Iris pigment epithelial cell (primary cell): Measurements from ENCODE around the gene GPR171.
"Not testable (repeated sequence)": the region's sequence is repeated elsewhere in the genome, so short reads cannot be mapped to it uniquely, and the experiment has no call there.

Experiments
- DNase-seq: peaks from one replicate; pipeline ENCODE4 v3.0.0-alpha.2; 2011; ENCODE audit warnings: low read depth

The GPR171 gene, protein sequence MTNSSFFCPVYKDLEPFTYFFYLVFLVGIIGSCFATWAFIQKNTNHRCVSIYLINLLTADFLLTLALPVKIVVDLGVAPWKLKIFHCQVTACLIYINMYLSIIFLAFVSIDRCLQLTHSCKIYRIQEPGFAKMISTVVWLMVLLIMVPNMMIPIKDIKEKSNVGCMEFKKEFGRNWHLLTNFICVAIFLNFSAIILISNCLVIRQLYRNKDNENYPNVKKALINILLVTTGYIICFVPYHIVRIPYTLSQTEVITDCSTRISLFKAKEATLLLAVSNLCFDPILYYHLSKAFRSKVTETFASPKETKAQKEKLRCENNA

DNA sequence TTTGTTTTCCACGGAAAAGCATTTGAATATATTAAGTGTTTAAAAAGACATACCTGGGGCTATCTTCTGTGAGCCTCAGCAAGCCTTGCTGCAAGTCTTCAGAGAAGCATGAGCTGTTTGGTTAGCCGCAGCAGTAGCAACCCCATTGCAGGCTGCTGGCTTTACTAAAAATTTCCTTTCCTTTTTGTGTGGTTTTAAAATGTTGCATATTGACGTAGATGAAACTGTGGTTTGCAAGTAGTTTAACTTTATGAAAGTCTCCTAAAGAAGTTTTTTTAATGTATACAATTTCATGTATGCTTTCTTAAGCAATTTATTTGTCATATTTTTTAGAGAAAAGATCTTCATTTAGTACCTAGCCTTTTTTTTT is at the start of gene GPR171:
GPR171 (minus strand) TSS at position 166 of the 370 bp plus-strand sequence. CDS start 3,830 bp downstream, outside the sequence.
- DNase-seq = no peak

DNA sequence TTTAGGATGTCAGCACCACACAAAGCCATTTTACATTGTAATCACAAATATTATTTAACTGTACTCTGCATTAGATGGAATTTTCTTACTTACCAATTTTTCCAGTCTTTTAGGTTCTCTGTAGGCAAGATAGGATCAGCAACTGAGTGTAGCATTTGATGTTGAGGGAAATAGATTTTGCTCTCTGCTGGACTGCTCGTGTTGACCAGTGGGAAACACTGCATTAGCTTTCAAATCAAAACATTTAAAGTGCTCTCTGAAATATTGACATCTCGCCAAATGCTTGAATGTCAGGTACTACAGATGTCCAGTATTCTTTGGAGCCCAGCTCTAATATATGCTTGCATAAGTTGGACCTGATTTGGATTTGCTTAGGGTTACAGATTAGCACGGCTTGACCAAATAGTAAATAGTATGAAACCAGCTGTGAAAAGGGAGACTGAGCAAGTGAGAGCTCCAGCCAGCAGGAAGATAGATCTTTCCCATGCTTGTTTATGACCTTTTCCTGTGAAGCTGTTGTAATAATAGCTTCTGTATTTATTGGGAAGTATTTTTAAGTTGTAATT is 45.8 kb upstream of the GPR171 start:
- no peak for DNase-seq

DNA sequence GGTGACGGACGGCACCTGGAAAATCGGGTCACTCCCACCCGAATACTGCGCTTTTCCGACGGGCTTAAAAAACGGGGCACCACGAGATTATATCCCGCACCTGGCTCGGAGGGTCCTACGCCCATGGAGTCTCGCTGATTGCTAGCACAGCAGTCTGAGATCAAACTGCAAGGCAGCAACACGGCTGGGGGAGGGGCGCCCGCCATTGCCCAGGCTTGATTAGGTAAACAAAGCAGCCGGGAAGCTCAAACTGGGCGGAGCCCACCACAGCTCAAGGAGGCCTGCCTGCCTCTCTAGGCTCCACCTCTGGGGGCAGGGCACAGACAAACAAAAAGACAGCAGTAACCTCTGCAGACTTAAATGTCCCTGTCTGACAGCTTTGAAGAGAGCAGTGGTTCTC is 39.0 kb upstream of the GPR171 start:
- not testable (repeated sequence) for DNase-seq

DNA sequence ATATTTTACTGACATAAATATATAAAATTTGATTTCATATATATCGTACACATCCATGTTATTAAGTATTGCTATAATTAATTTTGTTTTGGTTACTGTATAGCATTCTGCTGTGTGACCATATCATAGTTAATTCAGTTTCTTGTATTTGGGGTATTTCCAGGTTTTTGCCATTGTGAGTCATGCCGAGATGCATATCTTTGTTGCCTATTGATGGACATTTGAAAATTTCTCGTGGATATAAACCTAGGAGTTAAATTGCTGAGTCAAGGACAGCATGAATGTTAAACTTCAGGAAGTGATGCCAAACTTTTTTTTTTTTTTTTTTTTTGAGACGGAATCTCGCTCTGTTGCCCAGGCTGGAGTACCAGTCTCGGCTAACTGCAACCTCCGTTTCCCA is 33.7 kb upstream of the GPR171 start:
- DNase-seq = peak; percentile 74

DNA sequence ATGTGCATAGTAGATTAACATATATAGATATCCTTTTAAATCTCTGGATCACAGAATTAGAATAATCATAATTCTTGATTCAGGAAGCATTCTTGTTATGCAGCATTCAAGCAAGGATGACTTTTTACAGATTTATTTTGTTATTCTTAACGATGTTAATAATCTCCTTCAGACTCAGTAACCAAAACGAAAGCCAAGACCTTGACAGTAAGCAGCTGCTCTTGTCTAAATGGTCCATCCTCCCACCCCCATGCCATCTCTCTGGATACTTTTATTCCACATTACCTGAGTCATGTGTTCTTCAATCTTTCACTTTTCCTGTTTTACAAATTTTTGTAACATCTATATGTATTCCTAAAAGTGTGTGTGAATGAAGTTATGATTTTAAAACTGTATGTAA is 33.3 kb upstream of the GPR171 start:
- no peak for DNase-seq

DNA sequence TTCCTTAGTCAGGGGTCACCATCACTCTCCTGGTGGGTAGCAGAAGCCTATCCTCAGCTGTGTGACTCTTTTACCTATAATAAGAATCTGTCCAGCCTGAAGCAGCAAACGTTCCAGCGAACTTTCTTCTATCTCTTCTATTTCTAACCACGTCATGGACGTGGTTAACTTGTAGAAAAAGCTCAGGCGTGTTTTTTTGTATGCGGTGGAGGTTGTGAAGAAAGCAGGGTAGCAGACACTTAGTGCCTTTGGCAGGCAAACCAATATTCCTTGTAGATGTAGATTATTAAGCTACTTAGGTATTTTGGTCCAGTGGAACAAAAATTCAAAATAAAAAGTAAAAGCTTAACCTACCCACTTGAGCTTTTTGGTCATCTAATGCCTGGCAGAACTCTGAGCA is 31.8 kb upstream of the GPR171 start:
- no peak for DNase-seq

DNA sequence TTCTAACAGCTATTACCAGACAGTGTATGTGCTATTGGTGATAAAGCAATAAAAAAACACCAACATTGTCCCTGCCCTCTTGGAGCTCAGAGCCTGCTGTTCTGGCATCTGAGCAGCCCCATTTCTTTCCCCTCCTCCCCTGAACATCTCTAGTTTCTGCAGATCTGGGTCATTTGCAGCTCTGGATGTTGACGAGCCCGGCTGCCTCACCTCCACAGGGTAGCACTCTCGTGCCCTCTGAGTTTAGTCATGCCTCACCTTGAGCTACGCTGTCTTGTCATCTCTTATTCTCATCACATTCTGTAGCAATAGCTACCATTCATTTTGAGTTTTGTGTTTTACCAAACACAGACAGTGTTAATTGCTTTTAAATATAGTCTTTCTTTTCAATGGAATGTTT is 30.0 kb upstream of the GPR171 start:
- no peak for DNase-seq

DNA sequence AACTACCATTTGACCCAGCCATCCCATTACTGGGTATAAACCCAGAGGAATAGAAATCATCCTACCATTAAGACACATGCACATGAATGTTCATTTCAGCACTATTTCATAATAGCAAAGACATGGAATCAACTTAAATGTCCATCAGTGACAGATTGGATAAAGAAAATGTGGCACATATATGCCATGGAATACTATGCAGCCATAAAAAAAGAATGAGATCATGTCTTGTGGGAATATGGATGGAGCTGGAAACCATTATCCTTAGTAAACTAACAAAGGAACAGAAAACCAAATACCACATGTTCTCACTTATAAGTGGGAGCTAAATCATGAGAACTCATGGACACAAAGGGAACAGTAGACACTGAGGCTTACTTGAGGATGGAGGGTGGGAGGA is 29.4 kb upstream of the GPR171 start:
- DNase-seq = not testable (repeated sequence)

DNA sequence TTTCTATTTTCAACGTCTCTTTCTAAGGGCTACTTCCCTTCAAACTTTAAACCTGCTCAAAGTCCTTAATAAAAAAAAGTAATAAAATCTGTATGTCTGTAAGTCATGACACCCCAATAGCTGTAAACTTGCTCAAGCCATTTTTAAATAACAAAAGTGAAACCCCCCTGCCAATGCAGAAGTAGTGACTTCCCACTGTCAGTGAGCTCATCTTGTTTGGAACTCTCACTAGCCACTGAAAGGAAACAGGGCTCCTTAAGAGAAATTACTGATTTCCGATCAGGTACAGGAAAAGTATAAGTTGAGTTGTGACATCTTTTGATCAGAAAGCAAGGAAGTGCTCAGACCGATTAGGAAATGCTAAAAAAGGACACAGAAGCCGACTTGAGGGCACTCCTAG is 27.6 kb upstream of the GPR171 start:
- no peak for DNase-seq

DNA sequence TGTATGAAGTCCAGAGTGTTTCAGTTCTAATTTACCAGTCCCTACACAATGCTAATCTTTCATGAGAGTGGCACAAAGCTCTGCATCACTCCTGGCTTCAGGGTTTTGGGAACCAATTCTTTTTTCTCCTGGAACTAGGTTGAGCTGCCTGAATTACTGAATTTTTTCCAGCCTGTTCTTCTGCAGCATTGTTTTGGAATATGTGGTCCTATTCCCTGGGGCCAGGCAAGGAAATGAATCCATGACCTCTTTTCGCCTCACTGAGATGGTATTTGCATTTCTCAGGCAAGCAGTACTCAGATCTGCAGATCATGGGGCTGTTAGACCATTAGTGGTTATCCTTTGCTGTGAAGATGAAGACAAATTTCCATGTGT is 25.6 kb upstream of the GPR171 start:
- peak; percentile 83 for DNase-seq

DNA sequence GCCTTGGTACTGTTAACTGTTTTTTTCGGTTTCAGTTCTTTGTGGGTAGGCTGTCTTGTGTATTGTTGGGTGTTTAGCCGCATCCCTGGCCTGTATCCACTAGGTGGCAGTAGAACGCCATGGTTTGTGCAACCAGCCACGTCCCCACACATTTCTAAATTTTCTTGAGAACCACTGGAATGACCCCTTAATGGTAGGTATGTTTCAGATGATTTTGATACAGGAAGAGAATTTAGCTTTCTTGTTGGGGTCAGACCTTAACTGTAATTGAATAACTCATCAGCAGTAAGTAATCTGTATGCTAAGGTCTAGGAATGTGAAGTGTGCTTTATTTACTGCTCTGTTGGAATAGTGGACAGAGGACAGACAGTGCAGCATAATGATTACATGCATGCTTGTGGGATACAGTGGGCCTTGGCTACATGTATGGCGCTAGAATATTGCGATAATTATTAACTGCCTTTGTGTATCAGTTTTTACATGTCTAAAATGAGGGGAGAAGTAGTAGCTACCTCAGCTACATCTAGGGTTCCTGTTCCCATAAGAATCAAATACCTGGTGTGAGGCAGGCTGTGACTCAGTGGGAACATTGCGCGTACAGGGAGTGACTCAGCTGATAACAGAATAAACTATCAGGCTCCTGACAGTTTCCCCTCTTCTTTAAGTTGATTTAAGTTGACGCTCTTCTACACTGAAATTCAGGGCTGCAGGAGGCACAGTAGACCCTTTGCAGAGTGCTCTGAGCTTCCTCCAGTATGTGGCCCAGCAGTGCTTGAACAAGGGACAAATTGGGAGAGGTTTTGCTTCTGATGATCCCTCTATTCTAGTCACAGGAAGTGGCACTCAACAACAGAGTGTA is 25.0 kb upstream of the GPR171 start:
- DNase-seq = peak; percentile 94

DNA sequence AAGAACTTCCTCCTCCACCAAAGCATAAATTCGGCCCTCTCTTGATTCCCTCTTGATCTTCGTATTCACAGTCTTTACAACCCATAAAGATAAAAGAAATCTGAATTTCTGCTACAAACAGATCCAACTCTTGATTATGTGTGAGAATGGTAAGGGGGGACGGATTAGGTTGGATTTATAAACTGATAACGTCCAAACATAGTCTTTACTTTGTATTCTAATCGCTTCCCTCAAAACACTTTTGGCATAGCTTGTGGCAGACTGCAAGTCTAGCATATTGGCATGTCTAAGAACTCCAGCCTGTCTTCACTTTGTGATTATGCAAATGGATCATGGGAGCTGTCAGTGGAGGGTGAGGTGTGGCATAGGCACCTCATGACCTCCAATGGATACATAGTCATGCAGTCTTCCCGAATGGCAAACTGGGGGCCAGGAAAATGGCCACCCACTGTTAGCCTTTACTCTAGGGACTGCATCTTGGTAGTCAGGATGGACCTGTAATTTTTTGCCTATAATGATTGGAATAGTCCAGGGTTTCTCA is 24.3 kb upstream of the GPR171 start:
- peak; percentile 40 for DNase-seq

DNA sequence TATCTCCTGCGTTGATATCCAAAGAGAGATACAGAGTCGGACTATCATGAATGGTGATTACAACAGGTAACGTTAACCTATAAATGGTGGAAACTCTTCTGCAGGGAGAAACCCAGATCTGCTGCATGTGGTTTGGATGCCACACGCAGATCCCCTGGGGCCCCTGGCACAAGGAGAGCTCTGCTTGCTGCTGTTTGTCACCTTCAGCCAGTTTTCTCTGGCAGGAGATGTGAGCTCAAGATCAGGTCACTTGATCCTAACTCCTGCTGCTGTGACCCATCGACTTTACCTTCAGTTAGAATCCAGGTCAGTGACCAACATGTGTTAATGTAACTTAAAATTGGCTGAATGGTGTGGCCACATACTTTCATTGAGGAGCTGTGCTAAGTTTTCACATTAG is 23.8 kb upstream of the GPR171 start:
- no peak for DNase-seq

DNA sequence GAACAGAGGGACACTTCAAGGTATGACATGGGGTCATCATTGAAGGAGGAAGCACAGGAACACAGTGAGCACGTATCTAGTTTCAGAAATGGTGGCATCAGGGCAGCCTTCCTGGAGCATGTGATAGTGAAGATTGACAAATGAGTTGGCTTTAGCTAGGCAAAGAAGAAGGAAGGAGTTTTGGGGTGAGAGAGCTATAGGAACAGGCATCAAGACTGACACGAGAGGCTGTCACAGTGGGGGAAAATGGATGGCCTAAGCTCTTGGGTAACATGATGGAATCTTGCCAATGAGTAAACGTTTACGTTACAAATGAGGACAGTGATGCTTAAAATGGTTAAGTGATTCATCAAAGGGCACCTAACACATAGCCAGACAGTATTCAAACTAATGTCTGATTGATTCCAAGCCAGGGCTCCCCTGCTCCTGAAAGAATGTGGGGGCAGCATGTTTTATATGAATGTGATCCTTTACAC is 23.1 kb upstream of the GPR171 start:
- peak; percentile 97 for DNase-seq

DNA sequence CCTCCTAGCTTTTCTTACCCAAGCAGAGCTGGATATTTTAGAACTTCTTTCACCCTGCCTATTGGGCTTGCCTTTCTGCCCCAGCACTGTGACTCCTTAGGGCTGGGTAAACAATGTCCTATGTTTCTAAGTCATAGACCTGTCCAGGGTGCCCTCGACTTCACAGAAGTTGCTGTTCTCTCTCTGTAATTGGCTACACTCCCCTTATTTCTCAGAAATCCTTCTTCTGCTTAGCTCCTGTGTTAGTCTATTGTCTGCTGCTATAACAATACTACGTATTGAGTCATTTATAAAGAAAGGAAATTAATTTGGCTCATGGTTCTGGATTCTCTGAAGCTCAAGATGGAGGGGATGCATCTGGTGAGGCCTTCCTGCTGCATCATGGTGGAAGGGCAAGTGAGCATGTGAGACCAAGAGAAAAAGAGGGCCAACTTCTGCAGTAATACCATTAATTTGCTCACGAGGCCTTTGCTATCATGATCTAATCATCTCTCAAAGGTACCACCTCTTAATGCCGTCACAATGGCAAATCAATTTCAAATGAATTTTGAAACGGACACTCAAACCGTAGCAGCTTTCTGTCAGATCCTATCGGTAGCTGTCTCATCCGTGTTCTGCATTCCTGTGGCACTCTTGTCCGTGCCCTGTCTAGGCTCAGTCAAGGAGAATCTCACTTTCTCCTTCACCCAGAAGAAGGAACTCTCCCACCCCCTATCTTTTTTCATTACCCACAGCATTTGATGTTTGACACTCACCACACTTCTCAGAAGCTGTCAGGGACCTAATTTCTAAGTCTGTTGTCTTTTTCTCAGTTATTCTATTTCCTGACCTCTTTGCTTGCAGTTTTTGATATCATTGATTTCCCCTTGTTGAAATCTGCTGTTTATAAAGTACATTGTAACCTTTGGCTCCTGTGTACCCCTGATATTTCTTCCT is 22.3 kb upstream of the GPR171 start:
- DNase-seq = no peak

DNA sequence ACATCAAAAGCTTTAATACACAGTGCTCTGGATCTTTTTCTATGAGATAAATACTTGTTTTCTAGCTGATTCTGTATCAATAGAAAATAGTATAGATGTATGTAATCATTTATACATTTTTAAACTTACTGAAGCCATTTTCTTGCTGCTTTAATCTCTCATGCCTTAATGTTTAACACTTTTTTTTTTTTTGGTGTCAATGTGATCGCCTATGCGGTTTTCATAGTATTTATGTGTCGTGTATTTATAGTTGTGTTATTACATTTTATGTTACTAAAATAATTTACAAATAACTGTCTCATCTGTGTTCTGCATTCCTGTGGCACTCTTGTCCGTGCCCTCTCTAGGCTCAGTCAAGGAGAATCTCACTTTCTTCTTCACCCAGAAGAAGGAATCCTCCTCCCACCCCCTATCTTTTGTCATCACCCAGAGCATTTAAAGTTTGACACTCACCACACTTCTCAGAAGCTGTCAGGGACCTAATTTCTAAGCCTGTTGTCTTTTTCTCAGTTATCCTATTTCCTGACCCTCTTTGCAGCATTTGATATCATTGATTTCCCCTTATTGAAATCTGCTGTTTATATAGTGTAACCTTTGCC is 21.4 kb upstream of the GPR171 start:
- DNase-seq = no peak

DNA sequence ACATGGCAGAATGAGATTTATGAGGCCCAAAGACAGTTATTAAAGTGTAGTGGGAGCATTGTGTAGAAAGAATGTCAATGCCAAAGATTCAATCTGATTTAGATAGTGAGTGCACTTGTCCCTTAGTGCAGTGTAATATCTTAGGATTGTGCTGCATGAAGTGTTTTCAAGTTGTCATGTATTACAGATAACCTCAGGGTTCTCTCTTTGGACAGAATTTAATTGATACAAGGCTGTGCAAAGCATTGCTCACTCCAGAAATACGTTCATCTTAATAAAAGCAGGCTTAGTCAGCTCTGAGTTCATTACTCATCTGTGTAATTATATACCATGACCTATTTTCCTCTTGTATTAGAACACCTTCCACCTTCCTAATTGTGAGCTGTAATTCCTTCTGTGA is 16.0 kb upstream of the GPR171 start:
- DNase-seq = peak; percentile 84

DNA sequence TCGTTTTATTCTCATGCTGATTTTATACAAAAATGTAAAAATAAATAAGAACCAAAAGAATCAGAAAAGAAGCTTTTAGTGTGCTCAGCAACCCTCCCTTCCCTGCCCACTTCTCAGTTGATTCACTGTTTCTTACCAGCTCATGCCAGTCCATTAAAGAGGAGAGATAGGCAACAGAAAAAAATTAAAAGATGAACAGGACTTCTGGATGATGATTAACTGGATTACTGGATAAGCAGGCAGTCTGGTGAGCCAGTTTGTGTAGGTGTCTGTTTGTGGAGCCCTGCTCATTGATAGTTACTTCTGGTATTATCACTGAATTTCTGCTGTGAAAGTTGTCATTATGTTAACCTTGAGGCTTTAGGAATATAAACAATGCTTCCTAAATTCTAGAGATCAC is 15.1 kb upstream of the GPR171 start:
- no peak for DNase-seq

DNA sequence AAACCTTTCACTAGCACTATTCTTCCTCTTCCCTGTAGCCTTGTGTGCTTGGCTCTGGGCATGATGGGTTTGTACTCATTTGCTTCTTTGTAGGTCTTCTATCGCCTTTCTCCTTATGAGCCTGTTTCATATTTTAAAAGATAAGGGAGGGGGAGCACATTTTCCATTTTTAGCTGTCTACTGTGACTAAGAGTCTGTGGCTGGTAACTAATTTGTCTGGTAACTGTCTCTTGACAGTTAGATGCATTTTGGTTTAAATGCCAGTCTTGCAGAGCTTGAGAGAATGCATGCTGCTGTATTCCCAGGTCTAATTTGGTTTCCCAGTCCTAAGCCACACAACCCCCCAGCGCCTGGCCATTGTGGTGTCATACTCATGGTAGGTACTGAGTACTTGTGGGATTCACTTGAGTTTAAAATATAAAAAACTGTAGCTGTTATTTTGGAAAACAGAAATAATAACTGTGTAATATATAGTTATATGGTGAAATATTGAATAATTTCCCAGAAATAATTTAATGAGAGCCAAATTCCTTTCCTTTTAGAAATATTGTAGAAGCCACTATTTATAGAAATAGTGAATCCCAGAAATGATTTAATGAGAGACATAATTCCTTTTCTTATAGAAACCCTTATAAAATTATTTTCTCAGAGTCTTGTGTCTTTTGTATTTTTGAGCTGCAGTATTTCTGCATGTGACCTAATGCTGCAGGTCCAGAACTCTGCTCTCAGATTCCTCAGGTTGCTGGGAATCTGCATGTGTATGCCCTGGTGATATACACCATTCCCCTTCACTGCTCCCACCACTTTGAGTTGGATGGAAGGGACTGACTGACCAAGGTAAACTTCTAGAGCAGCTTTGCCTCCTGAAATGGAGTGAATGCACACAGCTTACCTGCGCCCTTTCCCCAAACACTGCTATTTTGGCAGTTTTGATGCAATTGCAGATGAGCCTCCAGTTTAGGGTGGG is 13.9 kb upstream of the GPR171 start:
- peak; percentile 28 for DNase-seq

DNA sequence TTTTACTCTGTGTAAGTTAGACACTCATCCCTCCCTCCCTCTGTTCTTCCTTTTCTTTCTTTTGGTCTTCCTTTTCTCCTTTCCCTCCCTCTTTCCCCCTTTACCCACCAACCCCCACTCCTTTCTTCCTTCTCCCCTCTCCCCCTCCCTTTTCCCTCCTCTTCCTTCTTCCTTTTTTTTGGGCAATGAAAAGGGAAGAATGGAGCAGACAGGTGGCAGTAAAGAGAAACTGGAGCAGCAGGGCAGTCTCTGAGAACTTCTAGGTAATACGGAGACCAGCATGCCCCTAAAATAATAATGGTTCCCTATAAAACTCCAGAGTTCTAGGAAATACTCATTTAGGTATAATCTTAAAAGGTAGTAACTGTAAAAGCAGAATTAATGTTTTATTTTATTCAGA is 11.4 kb upstream of the GPR171 start:
- DNase-seq = no peak
